KOPT-K1 (cell line): ENCODE measurements around the gene LIME1.
A peak's percentile ranks its signal among the peaks of the same experiment; 100 is the strongest.

ENCODE experiments used
- H3K27ac ChIP-seq: fragments of 200-600 bp; sonication (generic); 2 replicates; pipeline ENCODE4 v1.5.1; 2016; ENCODE audit warnings: antibody characterized with exemption, mild to moderate bottlenecking, low read depth, low read length; ENCODE audit not compliant: poor library complexity, severe bottlenecking
- H3K36me3 ChIP-seq: fragments of 200-600 bp; sonication (generic); 2 replicates; pipeline ENCODE4 v1.5.1; 2017; ENCODE audit warnings: antibody characterized with exemption, mild to moderate bottlenecking, low read length, moderate library complexity; ENCODE audit not compliant: insufficient read depth
- H3K9me3 ChIP-seq: fragments of 200-600 bp; sonication (generic); 2 replicates; pipeline ENCODE4 v1.5.1; 2017; ENCODE audit warnings: antibody characterized with exemption, low read length, mild to moderate bottlenecking; ENCODE audit not compliant: insufficient read depth, poor library complexity, severe bottlenecking

The LIME1 gene

DNA sequence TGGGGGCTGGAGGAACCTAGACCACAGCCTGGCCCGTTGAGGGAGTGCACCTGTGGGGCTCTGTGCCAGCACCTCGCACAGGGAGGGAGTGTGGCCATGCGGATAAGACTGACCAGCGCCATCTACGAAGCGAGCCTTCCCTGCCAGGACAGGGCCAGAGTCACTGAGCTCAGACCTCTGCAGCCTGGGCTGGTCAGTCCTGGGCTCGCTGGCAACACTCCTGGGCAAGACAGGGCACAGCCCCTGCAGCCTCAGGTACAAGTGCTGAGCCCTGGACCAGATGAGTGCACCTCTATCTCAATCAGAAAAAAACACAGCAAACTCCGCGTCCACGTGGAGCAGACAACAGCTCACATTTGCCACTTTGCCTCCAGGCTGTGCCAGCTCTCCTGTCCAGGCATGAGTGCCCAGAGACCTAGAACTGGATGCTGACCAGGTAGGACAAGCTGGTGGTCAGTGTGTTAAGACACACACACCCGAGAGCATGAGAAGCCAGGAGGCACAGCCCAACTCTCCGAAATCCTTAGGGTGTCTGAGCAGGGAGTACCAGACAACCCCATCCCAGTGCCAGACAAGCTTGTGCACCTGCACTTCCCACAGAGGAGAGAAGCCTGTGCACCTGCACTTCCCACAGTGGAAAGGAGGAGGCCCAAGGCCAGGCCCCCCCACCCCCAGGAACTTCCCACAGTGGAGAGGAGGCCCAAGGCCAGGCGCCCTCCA lies 33.6 kb upstream of the LIME1 start:
- Histone ChIP-seq H3K27ac (no peak overlapping the region), H3K36me3 (peaks cover 53% of the 10 kb centered on the region), H3K9me3 (no peaks in the 10 kb centered on the region)

- Histone ChIP-seq H3K9me3 (no peaks in the 10 kb centered on the region), H3K27ac (no peak overlapping the region), H3K36me3 (peaks cover 53% of the 10 kb centered on the region)
Observed at GRCh38 chr20:63703471-63703975, 32.9 kb upstream of the LIME1 start.

- H3K36me3 ChIP-seq: peaks cover 58% of the 10 kb centered on the region
- H3K27ac ChIP-seq: no peak overlapping the region
- H3K9me3 ChIP-seq: no peaks in the 10 kb centered on the region
Observed at GRCh38 chr20:63703976-63704748, 32.3 kb upstream of the LIME1 start.

DNA sequence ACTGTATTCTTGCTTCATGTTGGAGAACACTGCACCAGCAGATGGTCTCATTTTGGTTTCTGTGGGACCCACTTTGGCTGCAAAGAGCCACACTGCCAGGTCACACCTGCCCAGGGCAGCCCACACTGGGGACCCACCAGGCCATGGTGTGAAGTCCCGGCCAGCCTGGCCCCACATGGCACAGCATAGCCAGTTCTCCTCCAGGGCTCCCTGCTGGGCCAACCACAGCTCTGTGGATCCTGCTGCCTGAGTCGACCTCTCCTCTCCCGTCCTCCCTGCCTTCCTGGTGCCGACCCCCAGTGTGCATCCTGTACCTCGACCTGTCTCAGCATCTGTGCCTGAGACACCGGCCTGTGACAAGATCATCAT lies 31.7 kb upstream of the LIME1 start:
- H3K27ac ChIP-seq: no peak overlapping the region
- H3K9me3 ChIP-seq: no peaks in the 10 kb centered on the region
- peaks cover 57% of the 10 kb centered on the region for H3K36me3 ChIP-seq

GRCh38 chr20:63705232-63706026 lies 31.0 kb upstream of the LIME1 start:
- no peak overlapping the region for H3K27ac ChIP-seq
- peaks cover 55% of the 10 kb centered on the region for H3K36me3 ChIP-seq
- no peaks in the 10 kb centered on the region for H3K9me3 ChIP-seq

- peak overlapping the region; percentile 82 for H3K27ac ChIP-seq
- no peaks in the 10 kb centered on the region for H3K9me3 ChIP-seq
- peaks cover 61% of the 10 kb centered on the region for H3K36me3 ChIP-seq
Observed at GRCh38 chr20:63706027-63706695, 30.3 kb upstream of the LIME1 start.

DNA sequence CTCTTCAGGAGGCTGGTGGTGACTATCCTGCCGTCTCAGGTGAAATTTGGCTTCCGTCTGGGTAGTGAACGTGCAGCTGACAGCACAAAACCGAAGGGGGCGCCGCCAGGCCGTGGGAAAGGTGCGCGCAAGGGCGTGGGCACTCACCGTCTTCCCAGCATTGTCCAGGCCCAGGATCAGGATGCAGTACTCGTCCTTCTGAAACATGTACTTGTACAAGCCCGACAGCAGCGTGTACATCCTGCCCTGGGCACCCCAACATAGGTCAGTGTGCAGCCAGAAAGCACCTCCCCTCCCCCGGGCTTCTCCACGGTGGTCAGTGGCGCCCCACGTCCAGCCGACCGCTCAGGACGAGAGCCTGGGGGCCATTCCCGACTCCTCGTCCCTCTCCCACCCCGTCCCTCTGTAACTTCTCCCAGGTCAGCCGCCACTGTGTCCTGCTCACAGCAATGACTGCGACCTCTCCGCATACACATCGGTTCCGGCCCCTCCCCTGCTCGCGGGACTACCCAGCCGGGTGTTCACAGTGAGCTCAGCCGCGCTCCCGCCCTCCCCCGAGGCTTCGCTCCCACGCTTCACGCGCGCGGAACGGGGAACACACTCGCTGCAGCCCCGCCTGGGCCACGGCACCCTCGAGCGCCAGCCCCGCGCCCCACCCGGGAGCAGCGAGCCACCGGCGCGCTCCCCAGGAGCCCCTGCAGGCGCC lies 29.5 kb upstream of the LIME1 start:
- Histone ChIP-seq H3K9me3 (peaks cover under 1% of the 10 kb centered on the region), H3K27ac (peak overlapping the region; percentile 82), H3K36me3 (peaks cover 70% of the 10 kb centered on the region)

DNA sequence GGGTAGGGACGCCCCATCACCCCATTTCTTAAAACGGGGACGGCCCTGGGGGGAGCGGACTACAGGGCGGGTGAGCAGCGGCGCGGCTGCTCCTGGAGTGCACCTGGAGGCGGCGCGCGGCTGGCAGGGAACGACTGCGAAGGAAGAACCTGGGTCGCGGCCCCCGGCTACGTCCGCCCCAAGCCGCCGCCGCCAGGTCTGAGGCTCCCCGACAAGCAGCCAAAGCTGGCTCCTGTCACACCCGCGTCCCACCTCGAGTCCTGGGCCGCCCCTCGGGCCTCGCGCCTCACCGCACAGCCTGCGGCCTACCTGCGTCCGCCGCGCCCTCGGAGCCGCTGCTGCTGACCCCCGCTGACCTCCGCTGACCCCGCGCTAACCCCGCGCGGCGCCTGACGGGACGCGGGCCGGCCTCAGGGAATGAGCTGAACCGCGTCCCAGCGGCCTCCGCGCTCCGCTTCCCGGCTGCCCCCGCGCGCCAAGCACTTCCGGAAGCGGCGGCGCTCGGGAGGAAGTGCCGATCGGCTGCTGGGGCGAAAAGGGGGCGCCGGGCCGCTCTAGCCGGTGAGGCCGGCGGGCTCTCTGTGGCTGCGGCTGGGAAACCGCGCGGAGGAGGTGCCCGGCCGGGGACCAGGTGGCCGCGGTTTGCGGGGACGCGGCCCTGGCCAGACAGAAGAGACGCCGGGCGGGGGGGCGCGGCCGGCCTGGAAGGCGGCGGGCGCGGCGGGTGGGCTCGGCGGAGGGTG lies 28.7 kb upstream of the LIME1 start, which contains the start of the genes ARFRP1 and ZGPAT:
TSS of gene ARFRP1 (minus strand) at position 419 of the 743 bp plus-strand sequence. CDS start 885 bp downstream, outside the sequence.
TSS of gene ZGPAT (plus strand) at position 482 of the 743 bp plus-strand sequence. CDS start 542 bp downstream, outside the sequence.
- peaks cover 6% of the 10 kb centered on the region for H3K9me3 ChIP-seq
- peak within 1 kb of the TSS; percentile 82 for H3K27ac ChIP-seq
- peaks cover 77% of the 10 kb centered on the region for H3K36me3 ChIP-seq

DNA sequence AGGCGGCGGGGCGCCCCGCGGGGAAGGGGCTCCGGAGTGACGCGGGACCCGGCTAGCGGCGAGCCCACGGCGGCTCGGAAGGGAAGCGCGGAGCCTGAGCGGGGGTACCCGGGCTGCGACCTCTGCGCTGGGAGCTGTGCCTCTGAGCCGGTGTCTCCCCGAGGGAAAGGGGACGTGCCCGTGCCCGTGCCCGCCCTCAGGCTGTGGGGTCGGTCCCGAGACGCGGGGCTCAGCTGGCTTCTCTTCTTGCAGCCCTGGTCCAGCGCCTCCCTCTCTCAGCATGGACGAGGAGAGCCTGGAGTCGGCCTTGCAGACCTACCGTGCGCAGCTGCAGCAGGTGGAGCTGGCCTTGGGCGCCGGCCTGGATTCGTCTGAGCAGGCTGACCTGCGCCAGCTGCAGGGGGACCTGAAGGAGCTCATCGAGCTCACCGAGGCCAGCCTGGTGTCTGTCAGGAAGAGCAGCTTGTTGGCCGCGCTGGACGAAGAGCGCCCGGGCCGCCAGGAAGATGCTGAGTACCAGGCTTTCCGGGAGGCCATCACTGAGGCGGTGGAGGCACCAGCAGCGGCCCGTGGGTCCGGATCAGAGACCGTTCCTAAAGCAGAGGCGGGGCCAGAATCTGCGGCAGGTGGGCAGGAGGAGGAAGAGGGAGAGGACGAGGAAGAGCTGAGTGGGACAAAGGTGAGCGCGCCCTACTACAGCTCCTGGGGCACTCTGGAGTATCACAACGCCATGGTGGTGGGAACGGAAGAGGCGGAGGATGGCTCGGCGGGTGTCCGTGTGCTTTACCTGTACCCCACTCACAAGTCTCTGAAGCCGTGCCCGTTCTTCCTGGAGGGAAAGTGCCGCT lies 27.9 kb upstream of the LIME1 start:
- Histone ChIP-seq H3K9me3 (peaks cover 6% of the 10 kb centered on the region), H3K36me3 (peaks cover 73% of the 10 kb centered on the region), H3K27ac (peak overlapping the region; percentile 82)

DNA sequence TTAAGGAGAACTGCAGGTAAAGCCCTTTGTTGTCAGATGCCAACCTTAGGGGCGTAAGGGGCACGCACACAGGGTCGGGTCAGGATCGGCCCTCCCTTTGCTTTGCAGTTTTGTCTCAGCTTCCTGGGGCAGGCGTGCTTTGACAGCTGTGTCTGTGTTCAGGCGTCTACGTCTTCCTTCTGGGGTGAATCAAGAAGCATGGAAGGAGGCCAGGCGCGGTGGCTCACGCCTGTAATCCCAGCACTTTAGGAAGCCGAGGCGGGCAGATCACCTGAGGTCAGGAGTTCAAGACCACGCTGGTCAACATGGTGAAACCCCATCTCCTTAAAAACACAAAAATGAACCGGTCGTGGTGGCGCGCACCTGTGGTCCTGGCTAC lies 27.3 kb upstream of the LIME1 start:
- Histone ChIP-seq H3K9me3 (peaks cover 8% of the 10 kb centered on the region), H3K36me3 (peaks cover 71% of the 10 kb centered on the region), H3K27ac (no peak overlapping the region)

DNA sequence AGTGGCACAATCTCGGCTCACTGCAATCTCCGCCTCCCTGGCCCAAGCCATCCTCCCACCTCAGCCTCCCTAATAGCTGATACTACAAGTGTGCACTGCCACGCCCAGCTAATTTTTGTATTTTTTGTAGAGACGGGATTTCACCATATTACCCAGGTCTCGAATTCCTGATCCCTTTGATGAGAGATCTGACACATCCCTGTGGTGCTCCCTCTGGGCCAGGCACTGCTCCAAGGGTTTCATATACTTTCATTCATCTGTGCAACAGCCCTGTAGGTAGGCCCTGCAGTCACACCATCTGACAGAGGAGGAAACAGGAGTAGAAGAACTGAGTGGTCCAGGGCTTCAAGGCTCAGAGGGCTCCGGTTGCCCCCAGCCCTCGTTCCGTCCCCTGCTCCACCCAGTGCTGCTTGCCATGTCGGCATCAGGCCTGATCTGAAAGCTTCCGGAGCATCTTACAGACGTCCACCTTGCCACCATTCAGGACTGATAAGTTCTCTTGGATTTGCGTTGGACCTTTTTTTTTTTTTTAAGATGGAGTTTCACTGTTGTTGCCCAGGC lies 25.3 kb upstream of the LIME1 start:
- no peak overlapping the region for H3K27ac ChIP-seq
- peaks cover 71% of the 10 kb centered on the region for H3K36me3 ChIP-seq
- peaks cover 16% of the 10 kb centered on the region for H3K9me3 ChIP-seq

GRCh38 chr20:63712191-63712590 lies 24.3 kb upstream of the LIME1 start:
- peaks cover 77% of the 10 kb centered on the region for H3K36me3 ChIP-seq
- H3K27ac ChIP-seq: no peak overlapping the region
- H3K9me3 ChIP-seq: peaks cover 16% of the 10 kb centered on the region
